OCI-LY3 (cell line): ENCODE measurements around the gene CERCAM.

Experiments
- H2AFZ ChIP-seq: fragments of 200-600, 300-600 bp; shearing (Covaris generic); 2 replicates; pipeline ENCODE4 v1.6.0; 2014; ENCODE audit warnings: antibody characterized with exemption, low read depth, low read length
- H3K27ac ChIP-seq: fragments of 200-600, 300-600 bp; sonication (generic); 2 replicates; pipeline ENCODE4 v1.5.1; 2014; ENCODE audit warnings: mild to moderate bottlenecking, low read length, moderate library complexity, mixed read lengths
- H3K27me3 ChIP-seq: fragments of 200-600, 300-600 bp; sonication (generic); 2 replicates; pipeline ENCODE4 v1.6.1; 2014; ENCODE audit warnings: low read depth, low read length, mixed read lengths
- H3K36me3 ChIP-seq: fragments of 200-600, 300-600 bp; sonication (generic); replicated peaks from 2 replicates; pipeline ENCODE3; 2014; ENCODE audit warnings: low read depth, low read length, mixed read lengths
- H3K4me1 ChIP-seq: fragments of 300-600, 200-600 bp; sonication (generic); 2 replicates; pipeline ENCODE4 v1.6.1; 2014; ENCODE audit warnings: low read length, mixed read lengths
- H3K4me2 ChIP-seq: fragments of 200-600, 300-600 bp; sonication (generic); 2 replicates; pipeline ENCODE4 v1.6.1; 2014; ENCODE audit warnings: low read length, mixed read lengths
- H3K4me3 ChIP-seq: fragments of 300-600, 200-600 bp; sonication (generic); 2 replicates; pipeline ENCODE4 v1.5.1; 2014; ENCODE audit warnings: antibody characterized with exemption, mild to moderate bottlenecking, low read length, moderate library complexity
- H3K79me2 ChIP-seq: fragments of 300-600, 200-600 bp; shearing (Covaris generic); 2 replicates; pipeline ENCODE4 v1.6.1; 2014; ENCODE audit warnings: mild to moderate bottlenecking, low read length, mixed read lengths
- H3K9ac ChIP-seq: fragments of 300-600, 200-600 bp; shearing (Covaris generic); 2 replicates; pipeline ENCODE4 v1.6.0; 2014; ENCODE audit warnings: mild to moderate bottlenecking, low read length, moderate library complexity
- H3K9me3 ChIP-seq: fragments of 200-600, 300-600 bp; shearing (Covaris generic); 2 replicates; pipeline ENCODE4 v1.6.1; 2014; ENCODE audit warnings: low read length, mixed read lengths; ENCODE audit not compliant: insufficient read depth
- H4K20me1 ChIP-seq: fragments of 200-600, 300-600 bp; sonication (generic); 2 replicates; pipeline ENCODE4 v1.6.1; 2016; ENCODE audit warnings: low read length, mixed read lengths; ENCODE audit not compliant: insufficient read depth
- CTCF ChIP-seq: fragments of 200-600, 300-600 bp; sonication (generic); IDR thresholded peaks from 2 replicates; pipeline ENCODE4 v1.5.1; 2014; ENCODE audit warnings: antibody characterized with exemption, low read length, low read depth
- EZH2phosphoT487 ChIP-seq: fragments of 200-600 bp; shearing (Covaris generic); IDR thresholded peaks from 2 replicates; pipeline ENCODE4 v1.6.1; 2018; ENCODE audit warnings: antibody characterized with exemption, mixed run types, low read depth

The CERCAM gene

GRCh38 chr9:128482186-128482585 lies 61.5 kb downstream of the CERCAM start:
- no peaks in the 10 kb centered on the region for H3K9me3 ChIP-seq
- H2AFZ ChIP-seq = no peak overlapping the region
- no peak overlapping the region for H3K4me2 ChIP-seq
- H3K4me1 ChIP-seq = no peaks in the 10 kb centered on the region
- H4K20me1 ChIP-seq = no peaks in the 10 kb centered on the region
- no peaks in the 10 kb centered on the region for H3K27me3 ChIP-seq
- no peak overlapping the region for H3K9ac ChIP-seq
- peaks cover 58% of the 10 kb centered on the region for H3K36me3 ChIP-seq
- no peaks in the 10 kb centered on the region for H3K79me2 ChIP-seq
- H3K4me3 ChIP-seq = no peak overlapping the region
- H3K27ac ChIP-seq = no peak overlapping the region
- TF ChIP-seq EZH2phosphoT487 = no peak
- no peak for TF ChIP-seq CTCF

GRCh38 chr9:128484686-128485413 lies 64.2 kb downstream of the CERCAM start:
- Histone ChIP-seq H3K27me3 (no peaks in the 10 kb centered on the region), H3K27ac (no peak overlapping the region), H2AFZ (no peak overlapping the region), H3K4me2 (no peak overlapping the region), H3K9ac (no peak overlapping the region), H3K4me3 (no peak overlapping the region), H3K4me1 (no peaks in the 10 kb centered on the region), H3K36me3 (peaks cover 53% of the 10 kb centered on the region), H3K9me3 (no peaks in the 10 kb centered on the region), H4K20me1 (no peaks in the 10 kb centered on the region), H3K79me2 (no peaks in the 10 kb centered on the region)
- no peak for TF ChIP-seq CTCF
- TF ChIP-seq EZH2phosphoT487 = no peak

GRCh38 chr9:128485414-128485855 lies 64.8 kb downstream of the CERCAM start:
- TF ChIP-seq EZH2phosphoT487 = no peak
- no peak for TF ChIP-seq CTCF
- no peak overlapping the region for H3K4me3 ChIP-seq
- H3K27me3 ChIP-seq = no peaks in the 10 kb centered on the region
- no peaks in the 10 kb centered on the region for H3K79me2 ChIP-seq
- peaks cover 50% of the 10 kb centered on the region for H3K36me3 ChIP-seq
- H2AFZ ChIP-seq = no peak overlapping the region
- H3K9me3 ChIP-seq = no peaks in the 10 kb centered on the region
- no peak overlapping the region for H3K4me2 ChIP-seq
- no peaks in the 10 kb centered on the region for H4K20me1 ChIP-seq
- no peaks in the 10 kb centered on the region for H3K4me1 ChIP-seq
- no peak overlapping the region for H3K9ac ChIP-seq
- no peak overlapping the region for H3K27ac ChIP-seq

- Histone ChIP-seq H3K27me3 (no peaks in the 10 kb centered on the region), H3K36me3 (peaks cover 50% of the 10 kb centered on the region), H3K27ac (no peak overlapping the region), H4K20me1 (no peaks in the 10 kb centered on the region), H3K9me3 (no peaks in the 10 kb centered on the region), H2AFZ (no peak overlapping the region), H3K9ac (no peak overlapping the region), H3K4me3 (no peak overlapping the region), H3K4me2 (no peak overlapping the region), H3K4me1 (no peaks in the 10 kb centered on the region), H3K79me2 (no peaks in the 10 kb centered on the region)
- TF ChIP-seq EZH2phosphoT487 (no peak), CTCF (no peak)
Observed at GRCh38 chr9:128486201-128486600, 65.5 kb downstream of the CERCAM start.
